ENCODE results near the gene MACROD2.

MACROD2 gene

GRCh38 chr20:14288341-14289330, 293.3 kb downstream of the MACROD2 start:
- DNase-seq, result no peak

GRCh38 chr20:14291502-14291901, 296.2 kb downstream of the MACROD2 start:
- no peak for DNase-seq

GRCh38 chr20:14295238-14295637, 299.9 kb downstream of the MACROD2 start:
- no peak for DNase-seq

- no peak for DNase-seq
These were observed 300.5 kb downstream of the MACROD2 start for GRCh38 chr20:14295770-14296309.

GRCh38 chr20:14299831-14300230, 304.5 kb downstream of the MACROD2 start:
- DNase-seq, result no peak

GRCh38 chr20:14303106-14303505, 307.8 kb downstream of the MACROD2 start:
- DNase-seq, result no peak

- DNase-seq, result no peak
These were observed 308.3 kb downstream of the MACROD2 start for GRCh38 chr20:14303651-14304050.

- no peak for DNase-seq
These were observed 309.2 kb downstream of the MACROD2 start for GRCh38 chr20:14304472-14304871.

- no peak for DNase-seq
These were observed 312.6 kb downstream of the MACROD2 start for GRCh38 chr20:14307956-14308355.

GRCh38 chr20:14310977-14311627, 315.8 kb downstream of the MACROD2 start:
- DNase-seq, result no peak

GRCh38 chr20:14312001-14312400, 316.7 kb downstream of the MACROD2 start:
- no peak for DNase-seq

GRCh38 chr20:14313341-14314020, 318.2 kb downstream of the MACROD2 start:
- no peak for DNase-seq

- no peak for DNase-seq
These were observed 324.4 kb downstream of the MACROD2 start for GRCh38 chr20:14319704-14320103.

- no peak for DNase-seq
These were observed 336.3 kb downstream of the MACROD2 start for GRCh38 chr20:14331646-14332045.

GRCh38 chr20:14332866-14333265, 337.6 kb downstream of the MACROD2 start:
- DNase-seq, result no peak

GRCh38 chr20:14333721-14334120, 338.4 kb downstream of the MACROD2 start:
- no peak for DNase-seq

- peak; percentile 64 for DNase-seq
These were observed 339.1 kb downstream of the MACROD2 start for GRCh38 chr20:14334306-14334930.

GRCh38 chr20:14335052-14335451, 339.7 kb downstream of the MACROD2 start:
- DNase-seq, result no peak

GRCh38 chr20:14336686-14337085, 341.4 kb downstream of the MACROD2 start:
- DNase-seq, result peak; percentile 48

GRCh38 chr20:14337400-14338171, 342.3 kb downstream of the MACROD2 start, which contains the start of gene FLRT3:
Gene FLRT3, minus strand, starts transcription at chr20:14337612. Its CDS starts 10,106 bp downstream, at chr20:14327506.
- peak; percentile 96 for DNase-seq

- DNase-seq, result no peak
These were observed 346.5 kb downstream of the MACROD2 start for GRCh38 chr20:14341801-14342200.

GRCh38 chr20:14342918-14343317, 347.6 kb downstream of the MACROD2 start:
- no peak for DNase-seq

Data from NCI-H748 treated with DMSO at 0.1 percent for 48 hours (cell line).